MM.1S (cell line): ENCODE measurements around the gene SMG6.
A peak's percentile ranks its signal among the peaks of the same experiment; 100 is the strongest.

Source experiments
- EZH2 ChIP-seq: fragments of 300-600 bp; sonication (generic); optimal IDR thresholded peaks from 2 replicates; pipeline ENCODE3; 2017; ENCODE audit warnings: low read depth, mild to moderate bottlenecking, antibody characterized with exemption, low read length, mixed read lengths
- TF ChIP-seq, protein P1 (sequence below): fragments of 300-600 bp; sonication (generic); IDR thresholded peaks from 2 replicates; pipeline ENCODE4 v1.5.1; 2016; ENCODE audit warnings: antibody characterized with exemption, low read length, mixed read lengths

GRCh38 chr17:2138318-2138717 lies 165.3 kb downstream of the SMG6 start:
- TF ChIP-seq, protein P1, sequence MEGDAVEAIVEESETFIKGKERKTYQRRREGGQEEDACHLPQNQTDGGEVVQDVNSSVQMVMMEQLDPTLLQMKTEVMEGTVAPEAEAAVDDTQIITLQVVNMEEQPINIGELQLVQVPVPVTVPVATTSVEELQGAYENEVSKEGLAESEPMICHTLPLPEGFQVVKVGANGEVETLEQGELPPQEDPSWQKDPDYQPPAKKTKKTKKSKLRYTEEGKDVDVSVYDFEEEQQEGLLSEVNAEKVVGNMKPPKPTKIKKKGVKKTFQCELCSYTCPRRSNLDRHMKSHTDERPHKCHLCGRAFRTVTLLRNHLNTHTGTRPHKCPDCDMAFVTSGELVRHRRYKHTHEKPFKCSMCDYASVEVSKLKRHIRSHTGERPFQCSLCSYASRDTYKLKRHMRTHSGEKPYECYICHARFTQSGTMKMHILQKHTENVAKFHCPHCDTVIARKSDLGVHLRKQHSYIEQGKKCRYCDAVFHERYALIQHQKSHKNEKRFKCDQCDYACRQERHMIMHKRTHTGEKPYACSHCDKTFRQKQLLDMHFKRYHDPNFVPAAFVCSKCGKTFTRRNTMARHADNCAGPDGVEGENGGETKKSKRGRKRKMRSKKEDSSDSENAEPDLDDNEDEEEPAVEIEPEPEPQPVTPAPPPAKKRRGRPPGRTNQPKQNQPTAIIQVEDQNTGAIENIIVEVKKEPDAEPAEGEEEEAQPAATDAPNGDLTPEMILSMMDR, result 0 out of 2 replicates have a peak, but pooled peaks have one; percentile 5
- no peak for TF ChIP-seq EZH2
